Measurements from ENCODE around the gene ATP5F1D.
A peak's percentile ranks its signal among the peaks of the same experiment; 100 is the strongest.
"Not testable (repeated sequence)": the region's sequence is repeated elsewhere in the genome, so short reads cannot be mapped to it uniquely, and the experiment has no call there.

Gene ATP5F1D

DNA sequence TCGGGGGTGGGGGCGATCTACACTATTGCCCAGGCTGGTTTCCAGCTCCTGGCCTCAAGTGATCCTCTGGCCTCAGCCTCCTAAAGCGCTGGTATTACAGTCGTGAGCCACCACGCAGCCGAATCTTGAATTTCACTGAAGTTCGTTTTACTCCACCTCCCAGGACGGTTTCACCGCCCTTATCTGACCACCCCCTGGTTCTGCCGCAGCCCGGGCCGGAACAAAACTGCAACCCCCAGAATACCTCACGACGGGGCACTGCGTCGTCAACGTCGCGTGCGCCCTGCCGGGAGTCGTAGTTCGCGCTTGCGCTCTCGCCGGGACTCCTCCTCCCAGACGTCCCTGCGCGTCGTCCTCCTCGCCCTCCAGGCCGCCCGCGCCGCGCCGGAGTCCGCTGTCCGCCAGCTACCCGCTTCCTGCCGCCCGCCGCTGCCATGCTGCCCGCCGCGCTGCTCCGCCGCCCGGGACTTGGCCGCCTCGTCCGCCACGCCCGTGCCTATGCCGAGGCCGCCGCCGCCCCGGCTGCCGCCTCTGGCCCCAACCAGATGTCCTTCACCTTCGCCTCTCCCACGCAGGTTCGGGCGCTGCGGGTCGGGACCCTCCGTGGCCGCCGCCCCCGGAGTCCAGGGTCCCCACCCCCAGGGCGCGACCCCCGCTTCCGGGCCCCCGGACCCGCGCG is at the start of gene ATP5F1D:
TSS of gene ATP5F1D (plus strand) at position 335 of the 679 bp plus-strand sequence. CDS start at position 435, 100 bp downstream.
- DNase-seq = peak; percentile 95

DNA sequence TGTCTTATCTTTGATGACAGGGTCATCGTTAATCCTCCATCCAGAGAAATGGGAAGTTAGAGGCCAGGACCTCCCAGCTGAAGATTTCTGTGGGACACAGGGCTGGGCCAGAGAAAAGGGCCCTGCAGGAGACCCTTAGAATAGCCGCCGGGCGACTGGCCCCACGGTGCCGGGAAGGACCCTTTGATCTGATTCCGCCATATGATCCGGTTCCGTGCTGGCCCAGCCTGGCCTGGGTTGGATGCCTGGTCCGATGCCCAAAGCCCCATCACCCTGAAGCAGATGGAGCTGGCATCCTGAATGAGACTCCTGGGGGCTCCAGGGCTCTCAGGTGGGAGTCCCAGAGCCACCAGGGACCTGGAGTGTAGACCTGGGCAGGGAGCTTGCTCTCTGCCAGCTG is 42.0 kb upstream of the ATP5F1D start:
- no peak for DNase-seq

DNA sequence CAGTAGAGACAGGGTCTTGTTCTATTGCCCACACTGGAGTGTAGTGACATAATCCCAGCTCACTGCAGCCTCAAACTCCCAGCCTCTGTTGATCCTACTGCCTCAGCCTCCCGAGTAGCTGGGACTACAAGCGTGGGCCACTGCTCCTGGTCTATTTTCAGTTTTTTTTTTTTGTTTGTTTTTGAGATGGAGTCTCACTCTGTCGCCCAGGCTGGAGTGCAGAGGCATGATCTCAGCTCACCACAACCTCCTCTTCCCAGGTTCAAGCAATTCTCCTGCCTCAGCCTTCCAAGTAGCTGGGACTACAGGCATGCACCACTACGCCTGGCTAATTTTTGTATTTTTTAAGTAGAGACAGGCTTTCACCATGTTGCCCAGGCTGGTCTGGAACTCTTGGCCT is 40.9 kb upstream of the ATP5F1D start:
- not testable (repeated sequence) for DNase-seq

DNA sequence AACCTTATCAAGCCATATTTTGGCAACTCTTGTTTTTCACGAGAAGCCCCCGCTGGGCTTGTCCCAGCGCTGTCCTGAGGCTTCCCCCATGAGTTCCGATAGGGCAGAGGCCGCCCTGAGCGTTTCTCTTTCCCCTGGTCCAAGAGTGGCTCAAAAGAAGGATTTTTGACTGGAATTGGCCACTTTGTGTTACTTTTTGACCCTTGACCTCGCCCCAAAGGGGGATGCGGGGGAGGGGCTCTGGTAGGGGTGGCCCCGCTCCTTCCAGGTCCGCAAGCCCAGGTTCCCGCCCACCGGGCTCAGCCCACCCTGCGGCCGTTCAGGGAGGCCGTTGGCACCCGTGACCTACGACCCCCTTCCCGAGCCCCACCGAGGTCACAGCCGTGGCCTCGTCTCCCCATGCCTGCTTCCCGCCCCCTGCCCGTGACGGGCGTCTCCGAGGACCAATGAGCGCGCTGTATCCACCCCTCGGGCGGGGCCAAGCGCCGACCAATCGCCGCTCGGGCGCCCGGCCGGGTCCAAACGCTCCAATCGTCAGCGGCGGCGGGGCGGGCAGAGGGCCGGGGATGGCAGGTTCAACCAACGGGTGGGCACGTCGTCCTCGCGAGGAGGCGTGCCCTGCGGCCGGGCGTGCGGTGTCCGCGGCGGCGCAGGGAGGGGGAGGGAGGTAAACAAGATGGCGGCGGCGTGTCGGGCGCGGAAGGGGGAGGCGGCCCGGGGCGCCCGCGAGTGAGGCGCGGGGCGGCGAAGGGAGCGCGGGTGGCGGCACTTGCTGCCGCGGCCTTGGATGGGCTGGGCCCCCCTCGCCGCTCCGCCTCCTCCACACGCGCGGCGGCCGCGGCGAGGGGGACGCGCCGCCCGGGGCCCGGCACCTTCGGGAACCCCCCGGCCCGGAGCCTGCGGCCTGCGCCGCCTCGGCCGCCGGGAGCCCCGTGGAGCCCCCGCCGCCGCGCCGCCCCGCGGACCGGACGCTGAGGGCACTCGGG is 36.1 kb upstream of the ATP5F1D start, which contains the start of gene STK11:
TSS of gene STK11 (plus strand) at position 665 of the 986 bp plus-strand sequence. CDS start 1,136 bp downstream, outside the sequence.
- peak; percentile 98 for DNase-seq

DNA sequence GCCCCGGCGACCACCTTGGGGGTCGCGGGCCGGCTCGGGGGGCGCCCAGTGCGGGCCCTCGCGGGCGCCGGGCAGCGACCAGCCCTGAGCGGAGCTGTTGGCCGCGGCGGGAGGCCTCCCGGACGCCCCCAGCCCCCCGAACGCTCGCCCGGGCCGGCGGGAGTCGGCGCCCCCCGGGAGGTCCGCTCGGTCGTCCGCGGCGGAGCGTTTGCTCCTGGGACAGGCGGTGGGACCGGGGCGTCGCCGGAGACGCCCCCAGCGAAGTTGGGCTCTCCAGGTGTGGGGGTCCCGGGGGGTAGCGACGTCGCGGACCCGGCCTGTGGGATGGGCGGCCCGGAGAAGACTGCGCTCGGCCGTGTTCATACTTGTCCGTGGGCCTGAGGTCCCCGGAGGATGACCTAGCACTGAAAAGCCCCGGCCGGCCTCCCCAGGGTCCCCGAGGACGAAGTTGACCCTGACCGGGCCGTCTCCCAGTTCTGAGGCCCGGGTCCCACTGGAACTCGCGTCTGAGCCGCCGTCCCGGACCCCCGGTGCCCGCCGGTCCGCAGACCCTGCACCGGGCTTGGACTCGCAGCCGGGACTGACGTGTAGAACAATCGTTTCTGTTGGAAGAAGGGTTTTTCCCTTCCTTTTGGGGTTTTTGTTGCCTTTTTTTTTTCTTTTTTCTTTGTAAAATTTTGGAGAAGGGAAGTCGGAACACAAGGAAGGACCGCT is 35.2 kb upstream of the ATP5F1D start:
- no peak for DNase-seq

DNA sequence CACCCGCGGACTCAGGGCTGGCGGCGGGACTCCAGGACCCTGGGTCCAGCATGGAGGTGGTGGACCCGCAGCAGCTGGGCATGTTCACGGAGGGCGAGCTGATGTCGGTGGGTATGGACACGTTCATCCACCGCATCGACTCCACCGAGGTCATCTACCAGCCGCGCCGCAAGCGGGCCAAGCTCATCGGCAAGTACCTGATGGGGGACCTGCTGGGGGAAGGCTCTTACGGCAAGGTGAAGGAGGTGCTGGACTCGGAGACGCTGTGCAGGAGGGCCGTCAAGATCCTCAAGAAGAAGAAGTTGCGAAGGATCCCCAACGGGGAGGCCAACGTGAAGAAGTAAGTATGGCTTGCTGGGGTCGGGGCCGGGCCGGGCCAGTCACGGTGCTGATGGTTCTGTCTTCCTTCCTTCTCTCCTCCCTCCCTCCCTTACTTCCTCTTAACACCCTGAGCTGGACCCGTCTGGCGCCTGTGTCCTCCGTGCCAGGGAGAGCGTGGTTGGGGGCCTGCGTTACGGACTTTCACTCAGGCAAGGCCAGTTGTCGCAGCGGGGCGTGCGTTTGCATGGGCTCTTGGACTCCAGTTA is 34.6 kb upstream of the ATP5F1D start:
- no peak for DNase-seq

DNA sequence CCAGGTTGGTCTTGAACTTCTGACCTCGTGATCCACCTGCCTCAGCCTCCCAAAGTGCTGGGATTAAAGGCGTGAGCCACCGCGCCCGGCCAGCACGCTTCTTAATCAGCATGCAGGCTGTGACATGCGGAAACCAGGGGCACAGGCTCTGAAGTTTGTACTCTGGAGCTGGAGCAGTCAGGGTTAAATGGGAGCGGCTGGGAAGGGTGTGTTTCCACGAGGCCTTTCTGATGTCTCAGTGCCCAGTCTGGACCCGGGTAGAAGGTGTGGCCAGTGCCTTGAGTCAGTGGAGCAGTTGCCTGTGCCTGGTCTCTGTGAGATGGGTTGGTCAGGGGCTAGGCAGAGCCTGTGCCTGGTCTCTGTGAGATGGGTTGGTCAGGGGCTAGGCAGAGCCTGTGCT is 32.7 kb upstream of the ATP5F1D start:
- DNase-seq = not testable (repeated sequence)

DNA sequence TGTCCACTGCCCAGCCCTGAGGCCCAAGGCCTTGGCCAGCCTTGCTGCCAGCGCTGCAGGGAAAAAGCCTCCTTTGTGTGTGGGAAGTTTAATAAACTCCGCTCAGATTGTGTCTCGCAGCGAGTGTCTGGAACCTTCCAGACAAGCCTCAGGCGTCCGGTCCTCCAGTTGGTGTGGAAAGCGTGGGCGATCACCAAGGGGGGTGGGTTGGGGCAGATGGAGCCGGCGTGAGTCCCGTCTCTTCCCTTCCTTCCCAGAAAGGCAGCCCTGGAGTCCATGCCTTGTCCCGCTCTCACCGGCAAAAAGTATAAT is 31.4 kb upstream of the ATP5F1D start:
- DNase-seq = no peak

DNA sequence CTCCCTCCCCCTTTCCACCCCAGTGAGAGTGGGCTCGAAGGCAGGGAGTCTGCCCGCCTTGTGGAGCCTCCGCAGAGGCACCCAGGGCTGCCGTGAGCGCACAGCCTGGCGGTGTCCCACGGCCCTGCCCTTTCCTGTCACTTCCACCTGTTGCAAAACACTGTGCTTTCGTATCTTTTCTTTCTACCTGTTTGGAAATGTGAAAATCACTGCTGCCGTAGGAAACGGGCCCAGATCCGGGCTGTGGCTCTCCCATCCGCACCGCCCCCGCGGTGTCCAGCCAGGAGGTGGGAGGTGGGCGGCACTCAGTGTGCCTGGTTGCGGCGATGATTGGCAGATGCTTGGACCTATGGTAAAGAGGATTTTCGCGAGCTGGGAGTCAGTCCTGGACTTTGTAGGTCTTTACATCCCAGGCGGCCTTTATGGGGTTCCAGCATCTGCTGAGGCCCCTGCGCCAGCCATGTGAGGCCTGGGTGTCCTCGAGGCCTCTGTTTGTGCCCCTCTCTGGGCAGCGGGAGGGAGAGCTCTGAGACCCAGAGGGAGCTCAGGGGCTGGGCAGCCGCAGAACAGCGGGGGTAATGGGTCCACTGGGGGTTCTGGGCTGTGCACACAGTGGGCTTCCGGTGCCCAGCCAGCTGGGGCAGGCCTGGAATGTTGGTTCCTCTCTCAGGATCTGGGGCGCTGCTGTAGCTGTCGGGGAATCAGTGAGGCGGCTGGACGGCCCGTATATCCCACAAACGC is 29.9 kb upstream of the ATP5F1D start:
- DNase-seq = no peak

DNA sequence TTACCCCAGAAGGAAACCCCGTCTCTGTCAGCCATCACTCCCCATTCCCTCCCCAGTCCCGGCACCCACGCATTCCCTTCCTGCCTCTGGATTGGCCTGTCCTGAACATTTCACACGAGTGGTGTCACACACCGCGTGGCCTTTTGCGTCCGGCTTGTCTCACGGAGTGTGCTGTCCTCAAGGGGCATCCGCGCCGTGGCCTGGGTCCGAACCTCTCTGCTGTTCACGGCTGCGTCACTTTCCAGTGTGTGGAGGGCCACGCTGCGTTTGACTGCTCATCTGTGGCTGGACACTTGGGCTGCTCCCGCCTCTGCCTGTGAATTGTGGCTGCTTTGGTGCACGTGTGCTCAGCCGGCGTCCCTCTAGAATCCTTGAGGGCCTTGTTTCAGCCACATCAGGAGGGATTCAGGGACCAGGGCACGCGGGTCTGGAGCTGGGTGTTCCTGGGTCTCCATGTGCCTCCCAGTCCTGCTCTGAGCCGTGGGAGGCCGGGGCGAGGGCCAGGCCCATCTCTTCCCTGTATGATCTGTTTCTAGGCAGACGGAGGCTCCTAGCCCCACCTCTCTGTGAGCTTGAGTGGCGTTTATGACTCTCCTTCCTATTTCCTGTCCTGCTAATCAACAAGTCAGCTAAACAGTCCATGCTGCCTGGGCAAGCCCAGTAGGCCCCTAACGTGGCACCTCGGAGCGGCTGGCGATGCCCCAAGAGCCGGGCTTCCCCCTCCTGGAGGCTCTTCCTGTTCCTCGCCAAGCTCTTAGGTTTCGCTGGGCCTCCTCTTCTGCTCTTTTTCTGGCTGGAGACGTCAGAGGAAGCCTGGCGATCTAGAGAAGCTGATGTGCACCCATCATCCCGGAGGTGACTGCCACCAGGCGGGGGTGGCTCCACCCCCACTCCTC is 27.9 kb upstream of the ATP5F1D start:
- peak; percentile 87 for DNase-seq

DNA sequence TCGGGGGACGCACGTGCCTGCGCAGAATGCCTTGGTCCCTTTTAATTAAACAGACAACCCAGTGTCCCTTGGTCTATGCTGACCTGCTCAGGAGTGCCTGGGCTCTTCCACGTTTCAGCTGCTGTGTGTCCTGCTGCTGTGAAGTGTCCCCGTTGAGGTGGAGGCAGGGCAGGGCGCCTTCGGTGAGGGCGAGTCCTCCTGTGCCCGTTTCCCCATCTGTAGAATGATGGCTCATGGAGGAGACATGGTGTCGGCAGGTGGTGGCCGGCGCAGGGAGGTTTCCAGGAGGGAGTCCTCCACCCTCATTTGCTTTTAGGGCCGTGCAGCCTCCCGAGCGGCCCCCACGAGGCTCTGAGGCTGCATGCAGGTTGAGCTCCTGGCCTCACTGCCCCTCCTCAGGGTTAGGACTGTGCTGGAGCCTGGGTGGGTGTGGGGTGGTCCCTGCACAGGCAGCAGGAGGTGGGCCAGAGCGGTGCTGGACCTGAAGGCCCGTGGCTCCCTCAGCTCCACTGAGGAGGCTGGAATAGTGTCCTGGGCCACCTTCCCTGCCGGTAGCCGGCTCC is 27.2 kb upstream of the ATP5F1D start:
- no peak for DNase-seq

DNA sequence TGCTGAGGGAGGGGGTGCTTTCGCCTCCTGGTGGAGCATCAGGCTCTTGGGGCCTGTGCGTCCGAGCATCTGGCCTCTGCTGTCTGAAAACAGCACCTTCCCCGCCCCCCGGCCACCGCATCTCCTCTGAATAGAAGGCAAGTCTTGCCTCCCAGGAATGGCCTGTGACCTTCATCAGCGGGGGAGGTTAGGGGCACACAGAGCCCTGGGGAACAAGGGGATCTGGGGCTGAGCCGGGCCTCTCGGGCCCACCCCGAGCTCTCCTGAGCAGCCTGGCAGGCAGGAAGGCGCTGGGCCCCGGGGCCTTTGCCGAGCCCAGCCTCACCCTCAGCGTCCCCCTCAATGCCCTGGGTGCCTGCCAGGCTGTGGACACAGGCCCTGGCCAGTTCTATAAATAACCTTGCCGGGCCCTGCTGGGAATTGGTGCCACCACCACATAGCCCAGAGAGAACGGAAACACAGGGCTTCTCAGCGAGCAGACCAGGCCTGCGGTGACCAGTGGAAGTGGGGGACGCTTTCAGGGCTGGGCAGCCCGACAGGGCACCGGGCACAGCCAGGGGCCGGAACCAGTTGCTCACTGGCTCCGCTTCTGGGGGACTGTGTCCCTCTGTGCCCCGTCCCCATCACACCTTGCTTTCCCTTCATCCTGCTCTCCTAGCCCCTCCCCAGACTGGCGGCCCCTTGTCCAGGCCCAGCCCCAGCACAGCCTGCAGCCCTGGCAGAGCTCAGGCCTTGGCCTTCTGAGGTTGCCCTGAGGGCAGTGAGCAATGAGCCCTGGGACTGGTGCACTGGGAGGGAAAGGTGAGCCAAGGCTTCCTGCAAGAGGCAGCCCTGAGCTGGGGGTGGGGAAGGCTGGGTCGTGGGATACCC is 26.5 kb upstream of the ATP5F1D start:
- peak; percentile 78 for DNase-seq

DNA sequence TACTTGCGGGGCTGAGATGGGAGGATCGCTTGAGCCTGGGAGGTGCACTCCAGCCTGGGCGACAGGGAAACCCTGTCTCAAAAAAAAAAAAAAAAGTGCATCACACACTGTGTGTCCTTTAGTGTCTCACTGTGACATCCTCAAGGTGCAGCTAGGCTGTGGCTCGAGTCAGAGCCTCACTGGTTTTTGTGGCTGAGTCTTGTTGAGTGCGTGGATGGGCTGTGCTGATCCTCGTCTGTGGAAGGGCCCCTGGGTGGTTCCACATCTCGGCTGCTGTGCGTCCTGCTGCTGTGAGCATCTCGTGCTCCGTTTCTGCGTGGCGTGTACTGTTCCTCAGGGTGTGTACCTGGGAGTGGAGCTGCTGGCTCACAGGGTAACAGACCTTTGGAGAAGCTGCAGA is 24.8 kb upstream of the ATP5F1D start:
- DNase-seq = no peak

DNA sequence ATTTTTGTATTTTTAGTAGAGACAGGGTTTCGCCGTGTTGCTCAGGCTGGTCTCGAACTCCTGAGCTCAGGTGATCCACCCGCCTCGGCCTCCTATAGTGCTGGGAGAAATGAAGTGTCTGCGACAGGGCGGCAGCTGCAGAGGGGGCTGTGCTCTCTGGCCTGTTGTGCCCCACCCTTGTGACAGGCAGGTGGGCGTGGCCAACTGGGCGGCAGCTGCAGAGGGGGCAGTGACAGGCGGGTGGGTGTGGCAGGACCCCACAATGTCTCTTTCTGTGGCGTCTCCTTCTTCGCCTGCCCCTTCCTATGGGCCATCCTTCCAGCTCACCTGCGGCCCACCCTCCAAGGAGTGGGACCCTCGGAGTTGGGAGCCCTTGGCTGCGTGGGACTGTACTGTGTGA is 24.2 kb upstream of the ATP5F1D start:
- no peak for DNase-seq

DNA sequence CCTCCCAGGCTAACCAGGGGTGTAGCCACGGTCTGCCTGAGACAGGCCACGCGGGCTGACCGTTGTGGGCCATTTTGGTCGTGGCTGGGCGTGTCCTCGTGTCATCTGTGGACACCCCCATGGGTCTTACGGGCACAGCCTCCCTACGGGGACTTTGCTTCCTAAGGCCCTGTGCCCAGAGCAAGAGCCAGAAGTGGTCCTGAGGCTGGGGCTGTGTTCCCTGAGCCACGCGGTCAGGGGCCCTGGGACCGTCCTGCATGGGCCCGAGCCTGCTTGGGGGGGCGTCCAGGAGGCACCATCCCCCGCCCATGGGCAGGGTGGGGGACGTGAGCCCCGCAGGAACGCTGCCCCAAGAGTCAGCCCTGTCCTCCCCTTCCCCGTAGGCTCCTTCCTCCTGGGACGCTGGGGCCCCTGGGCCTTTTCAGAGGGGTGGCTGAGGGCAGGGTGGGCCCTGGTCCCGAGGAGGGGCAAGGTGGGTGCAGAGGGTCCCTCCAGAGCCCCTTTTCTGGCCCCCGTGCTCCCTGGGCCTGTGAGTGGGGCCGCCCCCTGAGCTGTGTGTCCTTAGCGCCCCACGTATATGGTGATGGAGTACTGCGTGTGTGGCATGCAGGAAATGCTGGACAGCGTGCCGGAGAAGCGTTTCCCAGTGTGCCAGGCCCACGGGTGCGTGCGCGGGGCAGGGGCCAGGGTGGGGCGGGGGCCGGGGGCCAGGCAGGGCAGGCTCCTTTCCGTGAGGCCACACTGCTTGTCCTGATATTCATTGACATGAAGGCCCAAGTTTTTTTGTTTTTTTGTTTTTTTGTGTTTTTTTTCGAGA is 22.6 kb upstream of the ATP5F1D start:
- no peak for DNase-seq

DNA sequence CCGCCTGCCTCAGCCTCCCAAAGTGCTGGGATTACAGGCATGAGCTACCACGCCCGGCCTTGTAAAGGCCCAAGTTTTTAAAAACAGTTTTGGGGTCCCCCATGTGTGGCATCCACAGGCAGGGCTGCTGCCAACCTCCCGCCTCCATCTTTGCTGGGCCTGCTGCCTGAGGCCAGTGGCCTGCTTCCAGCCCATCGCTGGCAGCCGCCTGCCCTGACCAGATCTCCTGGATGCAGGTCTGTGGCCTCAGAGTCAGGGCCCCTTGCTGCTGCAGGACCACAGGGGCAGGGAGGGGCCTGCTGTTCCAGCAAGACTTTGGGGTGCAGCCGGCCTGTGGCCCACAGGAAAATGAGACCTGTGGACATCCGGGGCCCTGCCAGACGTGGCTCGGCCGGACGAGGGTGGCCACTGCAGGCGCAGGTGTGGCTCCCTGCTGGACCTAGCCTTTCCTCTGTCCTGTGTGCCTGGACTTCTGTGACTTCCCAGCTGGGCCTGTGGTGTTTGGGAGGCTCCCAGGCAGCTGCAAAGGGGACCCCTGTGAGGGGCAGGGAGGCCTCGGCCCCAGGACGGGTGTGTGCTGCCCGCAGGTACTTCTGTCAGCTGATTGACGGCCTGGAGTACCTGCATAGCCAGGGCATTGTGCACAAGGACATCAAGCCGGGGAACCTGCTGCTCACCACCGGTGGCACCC is 21.6 kb upstream of the ATP5F1D start:
- no peak for DNase-seq

DNA sequence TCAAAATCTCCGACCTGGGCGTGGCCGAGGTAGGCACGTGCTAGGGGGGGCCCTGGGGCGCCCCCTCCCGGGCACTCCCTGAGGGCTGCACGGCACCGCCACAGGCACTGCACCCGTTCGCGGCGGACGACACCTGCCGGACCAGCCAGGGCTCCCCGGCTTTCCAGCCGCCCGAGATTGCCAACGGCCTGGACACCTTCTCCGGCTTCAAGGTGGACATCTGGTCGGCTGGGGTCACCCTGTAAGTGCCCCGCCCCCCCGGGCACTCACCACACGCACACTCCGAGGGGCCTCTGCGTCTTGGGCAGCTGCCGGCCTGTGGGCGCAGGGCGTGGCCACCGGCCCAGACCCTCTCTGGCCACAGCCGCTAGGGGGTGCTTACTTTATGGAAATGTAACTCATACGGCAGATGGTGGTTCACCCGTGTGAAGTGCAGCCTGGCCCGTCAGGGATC is 21.0 kb upstream of the ATP5F1D start:
- no peak for DNase-seq

Data from EL (cell line).